ENCODE measurements around the gene EPHA2. TPM values are rescaled to one million over a fixed set of nuclear protein-coding genes. Genes with fewer than 3 reads are reported as not detected.
A peak's percentile ranks its signal among the peaks of the same experiment; 100 is the strongest.

EPHA2 gene
- total RNA-seq, 1 experiment from 2014 or later: 130 TPM

DNA sequence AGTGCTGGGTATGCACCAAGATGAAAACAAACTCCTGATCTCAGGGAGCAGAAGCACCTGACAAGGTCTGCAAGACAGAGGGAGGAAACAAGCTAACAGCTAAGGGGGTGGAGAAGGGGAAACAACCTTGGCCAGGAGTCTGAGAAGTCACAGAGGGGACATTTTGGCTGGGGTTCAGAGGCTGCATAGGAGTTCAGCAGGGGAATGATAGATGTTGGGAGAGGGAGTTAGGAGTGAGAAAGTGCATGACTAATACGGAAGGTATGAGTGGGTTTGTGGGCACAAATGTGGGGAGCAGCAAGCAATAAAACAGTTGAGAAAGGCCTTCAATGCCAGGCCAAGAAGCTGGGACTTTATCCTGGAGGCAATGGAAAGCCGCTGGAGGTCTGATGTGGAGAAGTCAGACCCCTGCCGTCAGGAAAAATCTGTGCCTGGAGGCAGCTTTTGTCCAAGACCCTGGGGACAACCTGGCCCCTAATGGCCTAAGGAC, 16.4 kb downstream of the EPHA2 start:
- TF ChIP-seq, protein P1, sequence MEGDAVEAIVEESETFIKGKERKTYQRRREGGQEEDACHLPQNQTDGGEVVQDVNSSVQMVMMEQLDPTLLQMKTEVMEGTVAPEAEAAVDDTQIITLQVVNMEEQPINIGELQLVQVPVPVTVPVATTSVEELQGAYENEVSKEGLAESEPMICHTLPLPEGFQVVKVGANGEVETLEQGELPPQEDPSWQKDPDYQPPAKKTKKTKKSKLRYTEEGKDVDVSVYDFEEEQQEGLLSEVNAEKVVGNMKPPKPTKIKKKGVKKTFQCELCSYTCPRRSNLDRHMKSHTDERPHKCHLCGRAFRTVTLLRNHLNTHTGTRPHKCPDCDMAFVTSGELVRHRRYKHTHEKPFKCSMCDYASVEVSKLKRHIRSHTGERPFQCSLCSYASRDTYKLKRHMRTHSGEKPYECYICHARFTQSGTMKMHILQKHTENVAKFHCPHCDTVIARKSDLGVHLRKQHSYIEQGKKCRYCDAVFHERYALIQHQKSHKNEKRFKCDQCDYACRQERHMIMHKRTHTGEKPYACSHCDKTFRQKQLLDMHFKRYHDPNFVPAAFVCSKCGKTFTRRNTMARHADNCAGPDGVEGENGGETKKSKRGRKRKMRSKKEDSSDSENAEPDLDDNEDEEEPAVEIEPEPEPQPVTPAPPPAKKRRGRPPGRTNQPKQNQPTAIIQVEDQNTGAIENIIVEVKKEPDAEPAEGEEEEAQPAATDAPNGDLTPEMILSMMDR (IDR thresholded peaks at IDR 0.05; ENCODE audit: unreplicated experiment): no peak
- BruUV-seq (replicated peaks): no TSS peak
- intact Hi-C loops (cut with micrococcal nuclease; ENCODE audit: unreplicated experiment): no loop called here
- H3K27me3 Mint-ChIP-seq (ENCODE audit: unreplicated experiment): no peaks in the 10 kb centered on the region
- DNase-seq: no peak
- H3K4me3 Mint-ChIP-seq (ENCODE audit: low read depth, unreplicated experiment): peak overlapping the region; percentile 61
- CTCF ChIA-PET: interaction anchor here (1.2 kb wide), 1 partner anchor 49 kb away, joined by 4 read pairs; no protein-coding TSS in a partner anchor
- H3K36me3 Mint-ChIP-seq (ENCODE audit: insufficient read depth, unreplicated experiment): peaks cover 100% of the 10 kb centered on the region
- peak overlapping the region; percentile 92 for H3K27ac Mint-ChIP-seq (ENCODE audit: unreplicated experiment)
- H3K9me3 Mint-ChIP-seq (ENCODE audit: low read depth, unreplicated experiment): no peaks in the 10 kb centered on the region
- H3K4me1 Mint-ChIP-seq (ENCODE audit: low read depth, unreplicated experiment): peaks cover 47% of the 10 kb centered on the region

- H3K27ac Mint-ChIP-seq (ENCODE audit: unreplicated experiment): peak overlapping the region; percentile 92
- H3K4me1 Mint-ChIP-seq (ENCODE audit: low read depth, unreplicated experiment): peaks cover 47% of the 10 kb centered on the region
- no peaks in the 10 kb centered on the region for H3K9me3 Mint-ChIP-seq (ENCODE audit: low read depth, unreplicated experiment)
- H3K4me3 Mint-ChIP-seq (ENCODE audit: low read depth, unreplicated experiment): peak overlapping the region; percentile 61
- TF ChIP-seq, protein P1 (IDR thresholded peaks at IDR 0.05; ENCODE audit: unreplicated experiment): no peak
- H3K36me3 Mint-ChIP-seq (ENCODE audit: insufficient read depth, unreplicated experiment): peaks cover 100% of the 10 kb centered on the region
- no peaks in the 10 kb centered on the region for H3K27me3 Mint-ChIP-seq (ENCODE audit: unreplicated experiment)
- BruUV-seq (replicated peaks): no TSS peak
- intact Hi-C loops (cut with micrococcal nuclease; ENCODE audit: unreplicated experiment): no loop called here
- peak; percentile 59 for DNase-seq
- CTCF ChIA-PET: interaction anchor here (1.2 kb wide), 1 partner anchor 49 kb away, joined by 4 read pairs; no protein-coding TSS in a partner anchor
Observed at GRCh38 chr1:16138772-16139221, 17.1 kb downstream of the EPHA2 start.

DNA sequence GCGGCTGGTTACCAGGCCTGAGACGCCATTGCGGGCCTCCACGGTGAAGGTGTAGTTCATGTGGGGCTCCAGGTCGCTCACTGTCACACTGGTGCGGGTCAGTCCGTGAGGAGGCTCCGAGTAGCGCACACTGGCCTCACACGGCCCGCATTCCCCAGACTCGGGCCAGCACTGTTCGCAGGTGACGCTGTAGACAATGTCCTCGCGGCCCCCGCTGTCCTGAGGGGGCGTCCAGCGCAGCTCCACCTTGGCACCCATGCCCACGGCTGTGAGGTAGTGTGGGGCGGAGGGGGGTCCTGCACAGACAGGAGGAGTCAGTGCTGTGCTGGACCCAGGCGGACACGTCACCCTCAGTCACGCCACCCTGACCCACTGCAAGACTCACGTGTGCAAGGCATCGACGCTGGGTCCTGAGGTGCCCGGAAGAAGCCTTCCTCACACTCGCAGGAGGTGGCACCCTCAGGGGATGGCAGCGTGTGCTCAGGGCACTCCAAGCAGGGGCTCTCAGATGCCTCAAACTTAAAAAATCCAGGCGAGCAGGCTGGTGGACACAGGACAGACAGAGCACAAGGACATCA, 17.9 kb downstream of the EPHA2 start:
- H3K27ac Mint-ChIP-seq (ENCODE audit: unreplicated experiment): peak overlapping the region; percentile 92
- H3K27me3 Mint-ChIP-seq (ENCODE audit: unreplicated experiment): no peaks in the 10 kb centered on the region
- BruUV-seq (replicated peaks): no TSS peak
- H3K36me3 Mint-ChIP-seq (ENCODE audit: insufficient read depth, unreplicated experiment): peaks cover 100% of the 10 kb centered on the region
- H3K9me3 Mint-ChIP-seq (ENCODE audit: low read depth, unreplicated experiment): no peaks in the 10 kb centered on the region
- H3K4me3 Mint-ChIP-seq (ENCODE audit: low read depth, unreplicated experiment): no peak overlapping the region
- intact Hi-C loops (cut with micrococcal nuclease; ENCODE audit: unreplicated experiment): no loop called here
- H3K4me1 Mint-ChIP-seq (ENCODE audit: low read depth, unreplicated experiment): peaks cover 43% of the 10 kb centered on the region
- no peak for DNase-seq
- TF ChIP-seq, protein P1 (IDR thresholded peaks at IDR 0.05; ENCODE audit: unreplicated experiment): no peak
- CTCF ChIA-PET: no interaction called here

DNA sequence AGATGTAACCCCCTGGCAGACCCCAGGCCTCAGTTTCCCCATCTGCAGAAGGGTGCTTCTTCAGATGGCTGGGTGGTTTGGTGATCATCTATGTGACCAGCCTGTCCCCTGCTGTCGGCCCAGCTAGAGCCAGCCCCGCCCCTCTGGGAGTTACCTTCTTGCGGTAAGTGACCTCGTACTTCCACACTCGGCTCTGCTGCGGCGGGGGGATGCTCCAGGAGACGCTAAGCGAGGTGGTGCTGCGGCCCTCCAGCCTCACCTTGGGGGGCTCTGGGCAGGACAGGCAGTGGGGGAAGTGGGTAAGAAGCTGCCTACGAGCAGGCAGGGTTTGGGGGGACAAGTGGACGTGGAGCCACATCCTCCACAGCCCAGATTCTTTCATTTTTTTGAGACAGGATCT, 20.4 kb downstream of the EPHA2 start:
- Mint-ChIP-seq H3K4me3 (ENCODE audit: low read depth, unreplicated experiment) (no peak overlapping the region), H3K9me3 (ENCODE audit: low read depth, unreplicated experiment) (no peaks in the 10 kb centered on the region), H3K27me3 (ENCODE audit: unreplicated experiment) (no peaks in the 10 kb centered on the region), H3K4me1 (ENCODE audit: low read depth, unreplicated experiment) (peaks cover 21% of the 10 kb centered on the region), H3K36me3 (ENCODE audit: insufficient read depth, unreplicated experiment) (peaks cover 96% of the 10 kb centered on the region), H3K27ac (ENCODE audit: unreplicated experiment) (peak overlapping the region; percentile 71)
- CTCF ChIA-PET: no interaction called here
- no TSS peak for BruUV-seq (replicated peaks)
- intact Hi-C loops (cut with micrococcal nuclease; ENCODE audit: unreplicated experiment): no loop called here
- TF ChIP-seq, protein P1 (IDR thresholded peaks at IDR 0.05; ENCODE audit: unreplicated experiment): no peak
- no peak for DNase-seq
